Measurements from ENCODE around the gene ADARB2. TPM values are rescaled to one million over a fixed set of nuclear protein-coding genes. Genes with fewer than 3 reads are reported as not detected.

Gene ADARB2
- total and polyA plus RNA-seq, 4 donors = 0.55 to 0.70 (median 0.59) TPM; not detected in 1

- Histone ChIP-seq H3K4me1 (ENCODE audit: control insufficient read depth in 4 of 4, insufficient read depth in 4 of 4, low read length in 3 of 4) (peaks cover 0 to 12% (median 7%) of the 10 kb centered on the region in 4 donors), H3K9me3 (ENCODE audit: control insufficient read depth in 4 of 4, low read length in 3 of 4) (no peaks in the 10 kb centered on the region), H3K27ac (ENCODE audit: low read depth in 1 of 2, low read length in 2 of 2) (no peak overlapping the region), H3K4me3 (ENCODE audit: low read depth in 1 of 3, low read length in 3 of 3) (no peak overlapping the region), H3K36me3 (ENCODE audit: control insufficient read depth in 4 of 4, insufficient read depth in 3 of 4, low read depth in 1 of 4, low read length in 3 of 4) (no peaks in the 10 kb centered on the region), H3K9ac (ENCODE audit: low read depth in 1 of 2, low read length in 2 of 2) (no peak overlapping the region), H3K27me3 (ENCODE audit: control insufficient read depth in 4 of 4, insufficient read depth in 4 of 4, low read length in 3 of 4) (no peaks in the 10 kb centered on the region)
- DNase-seq (ENCODE audit: low spot score) = no peak
- 79% methylated on average over 20 of the region's 20 CpGs for WGBS
- TF ChIP-seq HNF4A (conservative IDR thresholded peaks at IDR 0.05) (no peak), NR2F2 (IDR thresholded peaks at IDR 0.05) (no peak), FOXA1 (IDR thresholded peaks at IDR 0.05) (no peak), FOXA2 (IDR thresholded peaks at IDR 0.05) (no peak), HNF4G (IDR thresholded peaks at IDR 0.05) (no peak), RAD21 (IDR thresholded peaks at IDR 0.05) (no peak), SP1 (IDR thresholded peaks at IDR 0.05) (no peak), EGR1 (IDR thresholded peaks at IDR 0.05; ENCODE audit: low read depth in 2 of 2) (no peak), CTCF (IDR thresholded peaks at IDR 0.05; ENCODE audit: low read depth, low read length, missing input control) (no peak), JUND (IDR thresholded peaks at IDR 0.05) (no peak), YY1 (IDR thresholded peaks at IDR 0.05) (no peak), TAF1 (conservative IDR thresholded peaks at IDR 0.05) (no peak), ZBTB33 (IDR thresholded peaks at IDR 0.05) (no peak), RXRA (IDR thresholded peaks at IDR 0.05) (no peak), GABPA (IDR thresholded peaks at IDR 0.05 in 1 of 2, conservative IDR thresholded peaks at IDR 0.05 in 1 of 2) (no peak)
- TF ChIP-seq, protein P1, sequence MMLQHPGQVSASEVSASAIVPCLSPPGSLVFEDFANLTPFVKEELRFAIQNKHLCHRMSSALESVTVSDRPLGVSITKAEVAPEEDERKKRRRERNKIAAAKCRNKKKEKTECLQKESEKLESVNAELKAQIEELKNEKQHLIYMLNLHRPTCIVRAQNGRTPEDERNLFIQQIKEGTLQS (IDR thresholded peaks at IDR 0.05) = no peak
- TF ChIP-seq, protein P2, sequence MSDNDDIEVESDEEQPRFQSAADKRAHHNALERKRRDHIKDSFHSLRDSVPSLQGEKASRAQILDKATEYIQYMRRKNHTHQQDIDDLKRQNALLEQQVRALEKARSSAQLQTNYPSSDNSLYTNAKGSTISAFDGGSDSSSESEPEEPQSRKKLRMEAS (IDR thresholded peaks at IDR 0.05) = no peak
- TF ChIP-seq, protein P3, sequence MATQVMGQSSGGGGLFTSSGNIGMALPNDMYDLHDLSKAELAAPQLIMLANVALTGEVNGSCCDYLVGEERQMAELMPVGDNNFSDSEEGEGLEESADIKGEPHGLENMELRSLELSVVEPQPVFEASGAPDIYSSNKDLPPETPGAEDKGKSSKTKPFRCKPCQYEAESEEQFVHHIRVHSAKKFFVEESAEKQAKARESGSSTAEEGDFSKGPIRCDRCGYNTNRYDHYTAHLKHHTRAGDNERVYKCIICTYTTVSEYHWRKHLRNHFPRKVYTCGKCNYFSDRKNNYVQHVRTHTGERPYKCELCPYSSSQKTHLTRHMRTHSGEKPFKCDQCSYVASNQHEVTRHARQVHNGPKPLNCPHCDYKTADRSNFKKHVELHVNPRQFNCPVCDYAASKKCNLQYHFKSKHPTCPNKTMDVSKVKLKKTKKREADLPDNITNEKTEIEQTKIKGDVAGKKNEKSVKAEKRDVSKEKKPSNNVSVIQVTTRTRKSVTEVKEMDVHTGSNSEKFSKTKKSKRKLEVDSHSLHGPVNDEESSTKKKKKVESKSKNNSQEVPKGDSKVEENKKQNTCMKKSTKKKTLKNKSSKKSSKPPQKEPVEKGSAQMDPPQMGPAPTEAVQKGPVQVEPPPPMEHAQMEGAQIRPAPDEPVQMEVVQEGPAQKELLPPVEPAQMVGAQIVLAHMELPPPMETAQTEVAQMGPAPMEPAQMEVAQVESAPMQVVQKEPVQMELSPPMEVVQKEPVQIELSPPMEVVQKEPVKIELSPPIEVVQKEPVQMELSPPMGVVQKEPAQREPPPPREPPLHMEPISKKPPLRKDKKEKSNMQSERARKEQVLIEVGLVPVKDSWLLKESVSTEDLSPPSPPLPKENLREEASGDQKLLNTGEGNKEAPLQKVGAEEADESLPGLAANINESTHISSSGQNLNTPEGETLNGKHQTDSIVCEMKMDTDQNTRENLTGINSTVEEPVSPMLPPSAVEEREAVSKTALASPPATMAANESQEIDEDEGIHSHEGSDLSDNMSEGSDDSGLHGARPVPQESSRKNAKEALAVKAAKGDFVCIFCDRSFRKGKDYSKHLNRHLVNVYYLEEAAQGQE (IDR thresholded peaks at IDR 0.05) = no peak
These were observed 85.9 kb downstream of the ADARB2 start for GRCh38 chr10:1651270-1651966.
